GM10266 (cell line): Measurements from ENCODE around the gene ERGIC2.
"Not testable (repeated sequence)": the region's sequence is repeated elsewhere in the genome, so short reads cannot be mapped to it uniquely, and the experiment has no call there.

ENCODE experiments used
- DNase-seq: peaks from one replicate; pipeline ENCODE4 v3.0.0; 2012; ENCODE audit errors: extremely low spot score
- TF ChIP-seq, protein P1 (sequence below): IDR thresholded peaks from 2 replicates; pipeline ENCODE4 v1.5.1; 2012; ENCODE audit warnings: mild to moderate bottlenecking, low read depth; ENCODE audit not compliant: control insufficient read depth, insufficient read depth; ENCODE audit errors: missing control alignments

Gene ERGIC2

DNA sequence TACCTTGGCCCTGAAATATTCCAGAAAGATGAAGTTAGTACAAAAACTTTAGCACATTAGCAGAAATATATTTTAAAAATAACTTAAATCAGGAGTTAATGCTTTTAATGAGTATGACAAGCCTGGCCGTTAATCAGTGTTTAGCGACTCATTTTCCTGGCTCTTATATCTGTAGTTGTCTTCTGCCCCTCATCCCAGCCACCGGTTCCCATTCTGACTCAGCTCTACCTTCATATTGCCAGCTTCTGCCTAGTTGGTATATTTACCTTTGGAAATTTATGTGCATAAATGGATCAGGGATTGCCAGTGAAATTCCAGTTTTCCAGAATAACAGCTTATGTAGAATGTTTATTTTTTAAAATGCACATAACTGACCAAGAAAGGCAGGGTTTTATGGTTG is 79.9 kb downstream of the ERGIC2 start:
- TF ChIP-seq, protein P1, sequence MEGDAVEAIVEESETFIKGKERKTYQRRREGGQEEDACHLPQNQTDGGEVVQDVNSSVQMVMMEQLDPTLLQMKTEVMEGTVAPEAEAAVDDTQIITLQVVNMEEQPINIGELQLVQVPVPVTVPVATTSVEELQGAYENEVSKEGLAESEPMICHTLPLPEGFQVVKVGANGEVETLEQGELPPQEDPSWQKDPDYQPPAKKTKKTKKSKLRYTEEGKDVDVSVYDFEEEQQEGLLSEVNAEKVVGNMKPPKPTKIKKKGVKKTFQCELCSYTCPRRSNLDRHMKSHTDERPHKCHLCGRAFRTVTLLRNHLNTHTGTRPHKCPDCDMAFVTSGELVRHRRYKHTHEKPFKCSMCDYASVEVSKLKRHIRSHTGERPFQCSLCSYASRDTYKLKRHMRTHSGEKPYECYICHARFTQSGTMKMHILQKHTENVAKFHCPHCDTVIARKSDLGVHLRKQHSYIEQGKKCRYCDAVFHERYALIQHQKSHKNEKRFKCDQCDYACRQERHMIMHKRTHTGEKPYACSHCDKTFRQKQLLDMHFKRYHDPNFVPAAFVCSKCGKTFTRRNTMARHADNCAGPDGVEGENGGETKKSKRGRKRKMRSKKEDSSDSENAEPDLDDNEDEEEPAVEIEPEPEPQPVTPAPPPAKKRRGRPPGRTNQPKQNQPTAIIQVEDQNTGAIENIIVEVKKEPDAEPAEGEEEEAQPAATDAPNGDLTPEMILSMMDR: no peak
- DNase-seq: no peak

DNA sequence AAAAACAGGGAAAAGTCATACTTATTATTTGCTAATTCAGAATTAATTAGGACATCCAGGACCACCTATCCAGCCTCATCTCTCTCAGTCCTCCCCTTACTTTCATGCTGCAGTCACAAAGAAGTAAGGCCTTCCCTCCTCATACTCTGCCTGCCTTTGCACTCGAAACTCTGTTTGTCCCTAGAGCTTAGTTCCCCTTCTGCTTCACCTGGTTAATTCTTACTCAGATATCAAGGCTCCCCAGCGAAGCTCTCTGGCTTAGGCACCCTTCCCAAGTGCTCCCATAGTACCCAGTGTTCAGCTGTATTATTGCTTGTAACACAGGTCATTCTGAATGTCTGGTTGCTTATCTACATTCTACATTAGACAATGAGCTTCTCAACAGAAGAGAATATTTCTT is 81.3 kb downstream of the ERGIC2 start:
- TF ChIP-seq, protein P1: no peak
- no peak for DNase-seq

DNA sequence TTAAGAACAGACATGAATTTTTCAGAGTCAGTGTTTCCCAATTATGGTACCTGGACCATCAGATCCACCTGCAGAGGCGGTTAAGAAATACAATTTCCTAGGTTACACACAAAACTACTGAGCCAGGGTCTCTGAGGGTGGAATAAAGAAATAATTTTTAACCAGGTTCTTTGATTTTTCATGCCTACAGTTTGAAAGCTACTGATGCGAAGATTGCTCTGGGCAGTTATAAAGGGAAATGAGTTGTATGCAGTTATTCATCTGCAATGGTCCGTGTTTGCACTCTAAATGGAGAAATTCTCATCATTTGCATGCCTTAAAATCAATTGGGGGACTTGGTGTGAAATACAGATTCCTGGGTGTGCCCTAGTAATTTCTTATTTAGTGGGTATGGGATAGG is 89.7 kb downstream of the ERGIC2 start:
- TF ChIP-seq, protein P1: no peak
- no peak for DNase-seq

DNA sequence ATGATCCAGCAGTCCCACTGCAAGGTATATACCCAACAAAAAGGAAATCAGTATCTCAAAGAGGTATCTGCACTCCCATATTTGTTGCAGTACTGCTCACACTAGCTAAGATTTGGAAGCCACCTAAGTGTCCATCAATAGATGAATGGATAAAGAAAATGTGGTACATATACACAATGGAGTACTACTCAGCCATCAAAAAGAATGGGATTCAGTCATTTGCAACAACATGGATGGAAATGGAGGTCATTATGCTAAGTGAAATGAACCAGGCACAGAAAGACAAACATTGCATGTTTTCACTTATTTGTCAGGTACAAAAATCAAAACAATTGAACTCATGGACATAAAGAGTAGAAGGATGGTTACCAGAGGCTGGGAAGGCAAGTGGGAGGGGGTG is 90.5 kb downstream of the ERGIC2 start:
- DNase-seq: not testable (repeated sequence)

DNA sequence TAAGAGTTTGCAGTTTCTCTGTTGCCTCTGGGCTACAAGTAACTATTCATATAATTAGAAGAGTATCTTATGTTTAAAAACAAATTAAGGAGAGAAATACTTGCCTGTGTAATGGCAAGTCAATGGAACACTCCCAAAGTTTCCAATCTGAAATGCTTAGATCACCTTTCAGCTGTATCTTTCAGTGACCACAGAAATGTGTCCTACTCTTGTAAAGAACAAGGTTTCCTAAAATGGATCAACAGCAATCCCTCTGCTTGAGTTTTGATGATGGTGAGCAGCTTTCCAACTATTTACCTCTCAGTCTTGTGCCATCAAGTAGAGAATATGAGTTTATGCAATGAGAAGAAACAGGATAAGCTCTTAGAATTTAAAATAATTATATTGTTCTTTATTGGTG is 92.9 kb downstream of the ERGIC2 start:
- TF ChIP-seq, protein P1: no peak

DNA sequence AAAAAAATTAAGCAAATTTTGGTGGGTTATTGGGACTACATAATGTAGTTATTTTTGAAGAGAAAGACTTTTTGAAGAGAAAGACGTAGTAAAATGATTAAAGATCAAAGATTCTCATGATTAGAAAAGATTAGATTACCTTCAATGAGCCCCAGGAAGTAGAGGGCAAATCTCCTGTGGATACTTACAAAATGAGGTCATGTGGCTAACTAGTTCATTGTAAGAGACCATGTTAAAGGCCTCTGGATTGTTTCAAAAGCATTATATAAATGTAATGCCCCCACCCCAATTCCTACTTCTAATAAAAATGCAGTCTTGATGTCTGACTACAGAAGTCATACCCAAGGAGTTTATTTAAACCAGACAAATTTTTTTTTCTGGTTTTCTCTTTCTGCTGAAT is 93.3 kb downstream of the ERGIC2 start:
- TF ChIP-seq, protein P1: no peak
- DNase-seq: no peak

More for the DNA sequence above, 92.9 kb downstream of the ERGIC2 start:
- DNase-seq: no peak
